PC-9 (cell line): Measurements from ENCODE around the gene CRACR2A. TPM values are rescaled to one million over a fixed set of nuclear protein-coding genes. Genes with fewer than 3 reads are reported as not detected.

Experiments used
- BruUV-seq: library from RNA; stranded (reverse); fragments of 400-500 nt; replicated peaks from 2 replicates; lab custom pipeline; 2021; lab: Mats Ljungman, UMichigan
- CTCF ChIA-PET: fragments of 300-600 bp; sonication (Branson Sonifier 250); formaldehyde crosslinking; loops from one replicate; lab custom pipeline; 2022; ENCODE audit warnings: antibody characterized with exemption; lab: Charles Lee
- POLR2A ChIA-PET: fragments of 300-600 bp; sonication (Branson Sonifier 250); formaldehyde crosslinking; loops from one replicate; lab custom pipeline; 2022; ENCODE audit warnings: antibody characterized with exemption; ENCODE audit not compliant: unreplicated experiment; lab: Charles Lee
- DNase-seq, 2 experiments: peaks; one replicate each; pipeline versions ENCODE4 v3.0.0 to v3.0.0-alpha.2; 2015 to 2022; ENCODE audit warnings: mixed read lengths in 1 of 2
- H2AFZ ChIP-seq: fragments of 200-600 bp; sonication (generic); 2 replicates; pipeline ENCODE4 v1.8.1; 2017; ENCODE audit warnings: antibody characterized with exemption
- H3F3A ChIP-seq: fragments of 200-600 bp; sonication (generic); 2 replicates; pipeline ENCODE4 v1.8.1; 2017; ENCODE audit warnings: antibody characterized with exemption, mild to moderate bottlenecking, low read depth; ENCODE audit not compliant: insufficient read depth
- H3K27ac ChIP-seq: fragments of 200-600 bp; sonication (generic); 2 replicates; pipeline ENCODE4 v1.6.1; 2016; ENCODE audit warnings: mixed run types
- H3K27me3 ChIP-seq: fragments of 200-600 bp; sonication (generic); 2 replicates; pipeline ENCODE4 v1.6.1; 2016; ENCODE audit warnings: low read depth, mixed run types; ENCODE audit not compliant: insufficient read depth
- H3K36me3 ChIP-seq: fragments of 200-600 bp; sonication (generic); 2 replicates; pipeline ENCODE4 v1.6.1; 2016; ENCODE audit warnings: low read depth, mixed run types
- H3K4me1 ChIP-seq: fragments of 200-600 bp; sonication (generic); replicated peaks from 2 replicates; pipeline ENCODE4 v1.6.1; 2016; ENCODE audit warnings: mixed run types; ENCODE audit not compliant: insufficient read depth
- H3K4me2 ChIP-seq: fragments of 200-600 bp; sonication (generic); 2 replicates; pipeline ENCODE4 v1.6.1; 2017; ENCODE audit warnings: mixed run types
- H3K4me3 ChIP-seq: fragments of 200-600 bp; sonication (generic); 2 replicates; pipeline ENCODE4 v1.6.1; 2016; ENCODE audit warnings: mixed run types
- H3K79me2 ChIP-seq: fragments of 200-600 bp; sonication (generic); 2 replicates; pipeline ENCODE4 v1.6.1; 2017; ENCODE audit warnings: low read depth, mixed run types
- H3K9me2 ChIP-seq: fragments of 200-600 bp; sonication (generic); 2 replicates; pipeline ENCODE4 v1.8.1; 2017; ENCODE audit warnings: mild to moderate bottlenecking; ENCODE audit not compliant: insufficient read depth
- H3K9me3 ChIP-seq: fragments of 200-600 bp; sonication (generic); 2 replicates; pipeline ENCODE4 v1.8.1; 2016; ENCODE audit warnings: low read depth; ENCODE audit not compliant: insufficient read depth
- H4K20me1 ChIP-seq: fragments of 200-600 bp; sonication (generic); 2 replicates; pipeline ENCODE4 v1.8.1; 2017; ENCODE audit not compliant: insufficient read depth
- CTCF ChIP-seq: fragments of 200-600 bp; sonication (generic); conservative IDR thresholded peaks from 2 replicates; pipeline ENCODE4 v1.6.1; 2017; ENCODE audit warnings: mixed run types, antibody characterized with exemption, mild to moderate bottlenecking, moderate library complexity
- EZH2 ChIP-seq: fragments of 200-600 bp; sonication (generic); IDR thresholded peaks from 2 replicates; pipeline ENCODE4 v1.8.0; 2017; ENCODE audit warnings: antibody characterized with exemption, low read depth
- intact Hi-C: fragments of 100-400 bp; cut with micrococcal nuclease; formaldehyde crosslinking; loops from one replicate; pipeline ENCODE4 v1.10.0; 2022; ENCODE audit not compliant: unreplicated experiment
- total RNA-seq: library from RNA; stranded (reverse); gene quantifications from 2 replicates; pipeline ENCODE4 v1.2.3, GENCODE V29; 2021

CRACR2A gene
- total RNA-seq, 1 experiment from 2014 or later = not detected

GRCh38 chr12:3583656-3584334, 169.1 kb downstream of the CRACR2A start:
- ChIA-PET POLR2A (no interaction called here), CTCF (no interaction called here)
- Histone ChIP-seq H3K27ac (no peak overlapping the region), H3K4me2 (no peak overlapping the region), H3K36me3 (no peaks in the 10 kb centered on the region), H3F3A (no peaks in the 10 kb centered on the region), H3K4me1 (no peaks in the 10 kb centered on the region), H3K9me3 (no peaks in the 10 kb centered on the region), H3K4me3 (no peak overlapping the region), H3K9me2 (no peaks in the 10 kb centered on the region), H2AFZ (no peak overlapping the region), H3K27me3 (peaks cover 37% of the 10 kb centered on the region), H3K79me2 (no peaks in the 10 kb centered on the region), H4K20me1 (no peaks in the 10 kb centered on the region)
- BruUV-seq = no TSS peak
- no peak for TF ChIP-seq CTCF
- no peak for TF ChIP-seq EZH2
- no peak for DNase-seq
- intact Hi-C loops = no loop called here

GRCh38 chr12:3580094-3580749, 172.7 kb downstream of the CRACR2A start:
- Histone ChIP-seq H3K4me3 (no peak overlapping the region), H3K4me1 (no peaks in the 10 kb centered on the region), H3K9me2 (no peaks in the 10 kb centered on the region), H3K4me2 (no peak overlapping the region), H2AFZ (no peak overlapping the region), H3K79me2 (no peaks in the 10 kb centered on the region), H3K27ac (no peak overlapping the region), H3K9me3 (no peaks in the 10 kb centered on the region), H3F3A (no peaks in the 10 kb centered on the region), H3K36me3 (no peaks in the 10 kb centered on the region), H3K27me3 (peaks cover 65% of the 10 kb centered on the region), H4K20me1 (no peaks in the 10 kb centered on the region; the same call in 1 of the 2 replicates)
- BruUV-seq = no TSS peak
- POLR2A ChIA-PET = no interaction called here
- intact Hi-C loops = no loop called here
- no peak for TF ChIP-seq EZH2
- no peak for TF ChIP-seq CTCF
- no peak for DNase-seq
- CTCF ChIA-PET = interaction anchor here (0.7 kb wide), 1 partner anchor 57 kb away, joined by 5 read pairs; no protein-coding TSS in a partner anchor

GRCh38 chr12:3579446-3580093, 173.3 kb downstream of the CRACR2A start:
- H3F3A ChIP-seq = no peaks in the 10 kb centered on the region
- no peak for DNase-seq
- H3K79me2 ChIP-seq = no peaks in the 10 kb centered on the region
- no peaks in the 10 kb centered on the region for H3K4me1 ChIP-seq
- H3K9me2 ChIP-seq = no peaks in the 10 kb centered on the region
- no peaks in the 10 kb centered on the region; the same call in 1 of the 2 replicates for H4K20me1 ChIP-seq
- peaks cover 72% of the 10 kb centered on the region for H3K27me3 ChIP-seq
- POLR2A ChIA-PET = no interaction called here
- no peak overlapping the region for H3K4me3 ChIP-seq
- BruUV-seq = no TSS peak
- no peak for TF ChIP-seq CTCF
- no peak for TF ChIP-seq EZH2
- intact Hi-C loops = no loop called here
- H3K9me3 ChIP-seq = no peaks in the 10 kb centered on the region
- CTCF ChIA-PET = interaction anchor here (0.7 kb wide), 1 partner anchor 57 kb away, joined by 5 read pairs; no protein-coding TSS in a partner anchor
- H3K36me3 ChIP-seq = no peaks in the 10 kb centered on the region
- H2AFZ ChIP-seq = no peak overlapping the region
- H3K4me2 ChIP-seq = no peak overlapping the region
- H3K27ac ChIP-seq = no peak overlapping the region
